T-helper 9 cell (primary cell): ENCODE measurements around the gene CBX5.
"Not testable (repeated sequence)": the region's sequence is repeated elsewhere in the genome, so short reads cannot be mapped to it uniquely, and the experiment has no call there.

ENCODE experiments used
- DNase-seq: peaks from one replicate; pipeline ENCODE4 v3.0.0-alpha.2; 2020
- total RNA-seq, 2 donors: gene quantifications; one replicate each; lab custom pipeline; 2026; lab: John Stamatoyannopoulos, UW

Gene CBX5
- total RNA-seq, result 70.0 to 108 reads per million in 2 donors

- DNase-seq, result peak; percentile 99
These were observed at the start of gene CBX5 for GRCh38 chr12:54279632-54280467. CBX5 (minus strand) TSS chr12:54280122; CDS start chr12:54257650, 22,472 bp downstream.

- DNase-seq, result no peak
These were observed 48.8 kb upstream of the CBX5 start for GRCh38 chr12:54328595-54329337.

- not testable (repeated sequence) for DNase-seq
These were observed 45.7 kb upstream of the CBX5 start for GRCh38 chr12:54325442-54326109.

- DNase-seq, result peak; percentile 86
These were observed 44.9 kb upstream of the CBX5 start, which contains the start of gene COPZ1 for GRCh38 chr12:54324617-54325441. COPZ1 (plus strand) TSS chr12:54325131; CDS start chr12:54325164, 33 bp downstream.

- DNase-seq, result no peak
These were observed 41.4 kb upstream of the CBX5 start for GRCh38 chr12:54321363-54321762.

GRCh38 chr12:54312309-54312708 is 32.4 kb upstream of the CBX5 start:
- DNase-seq, result not testable (repeated sequence)

- no peak for DNase-seq
These were observed 31.1 kb upstream of the CBX5 start for GRCh38 chr12:54311051-54311450.

- no peak for DNase-seq
These were observed 27.2 kb upstream of the CBX5 start for GRCh38 chr12:54306925-54307741.

- DNase-seq, result no peak
These were observed 24.4 kb upstream of the CBX5 start for GRCh38 chr12:54304187-54304810.

GRCh38 chr12:54303640-54304039 is 23.7 kb upstream of the CBX5 start:
- DNase-seq, result no peak

GRCh38 chr12:54301428-54302048 is 21.6 kb upstream of the CBX5 start:
- no peak for DNase-seq

- DNase-seq, result peak; percentile 18
These were observed 21.0 kb upstream of the CBX5 start, which contains the start of gene NFE2 for GRCh38 chr12:54300732-54301427. NFE2 (minus strand) TSS chr12:54301015; CDS start chr12:54295248, 5,767 bp downstream.

- DNase-seq, result no peak
These were observed 20.4 kb upstream of the CBX5 start for GRCh38 chr12:54300225-54300731.

GRCh38 chr12:54299515-54300224 is 19.7 kb upstream of the CBX5 start:
- DNase-seq, result no peak

GRCh38 chr12:54298904-54299303 is 19.0 kb upstream of the CBX5 start:
- DNase-seq, result no peak

GRCh38 chr12:54296393-54297099 is 16.6 kb upstream of the CBX5 start:
- DNase-seq, result no peak

- DNase-seq, result no peak
These were observed 15.1 kb upstream of the CBX5 start for GRCh38 chr12:54294953-54295566.
